ENCODE results near the gene TARBP2.

DNA sequence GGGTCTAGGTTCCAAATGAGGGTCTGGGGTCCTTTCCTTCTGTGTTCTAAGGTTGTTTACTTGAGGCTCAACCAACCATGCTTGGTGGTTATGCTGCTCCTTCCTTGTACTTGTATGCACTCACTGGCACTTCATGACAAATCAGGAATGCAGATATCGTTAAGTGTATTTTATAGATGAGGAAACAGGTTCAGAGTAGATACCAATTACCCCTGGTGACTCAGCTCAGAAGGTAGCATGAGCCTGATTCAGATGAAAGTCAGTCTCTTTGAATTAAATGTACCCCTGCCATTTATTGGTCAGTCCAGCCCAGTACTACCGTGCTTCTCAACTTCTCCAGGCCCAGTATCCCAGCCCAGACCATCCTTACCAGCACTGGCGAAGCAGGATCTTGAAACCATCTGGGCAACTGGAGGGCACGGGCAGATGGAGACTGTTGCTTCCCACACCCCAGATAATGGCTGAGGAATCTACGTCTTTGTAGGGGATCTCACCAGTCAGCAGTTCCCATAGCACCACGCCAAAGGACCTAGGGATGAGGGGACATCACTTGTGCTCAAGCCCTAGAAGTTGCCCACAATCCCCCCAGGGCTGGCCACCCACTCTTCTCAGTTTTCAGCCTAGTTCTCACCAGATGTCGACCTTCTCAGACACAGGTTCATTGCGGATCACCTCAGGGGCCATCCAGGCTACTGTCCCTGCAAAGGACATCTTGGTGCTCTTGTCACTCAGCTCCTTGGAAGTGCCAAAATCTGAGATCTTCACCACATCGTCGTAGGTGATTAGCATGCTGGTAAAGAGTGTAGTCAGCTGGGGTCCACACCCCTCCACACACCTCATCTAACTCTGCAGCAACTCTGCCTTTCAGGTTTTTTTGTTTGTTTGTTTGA is 16.2 kb upstream of the TARBP2 start:
- TF ChIP-seq CHD2 (IDR thresholded peaks at IDR 0.05; ENCODE audit: low read length, partially characterized antibody) (no peak), RAD21 (conservative IDR thresholded peaks at IDR 0.05 in 1 of 2, IDR thresholded peaks at IDR 0.05 in 1 of 2) (no peak)

All from A549 (cell line).